Upper lobe of left lung (tissue), 4 donors: ENCODE measurements around the gene PLG.

Experiments used
- CTCF ChIP-seq, 6 experiments: fragments of 450-650 bp in 4 of 6; fragments of 200-600 bp in 2 of 6; sonication (generic) in 2 of 6; IDR thresholded peaks; one replicate each; pipeline ENCODE4 v1.5.1; 2016 to 2019; ENCODE audit warnings: antibody characterized with exemption in 6 of 6
- EP300 ChIP-seq, 4 donors: sonication (generic); formaldehyde crosslinking; IDR thresholded peaks; one replicate each; pipeline ENCODE4 v1.5.1; 2017; ENCODE audit warnings: antibody characterized with exemption in 4 of 4, control low read depth in 2 of 4
- POLR2A ChIP-seq, 4 donors: fragments of 450-650 bp; IDR thresholded peaks; one replicate each; pipeline ENCODE4 v1.5.1; 2016 to 2017; ENCODE audit warnings: antibody characterized with exemption in 4 of 4, mild to moderate bottlenecking in 2 of 4
- POLR2AphosphoS5 ChIP-seq, 2 donors: sonication (generic); formaldehyde crosslinking; IDR thresholded peaks; one replicate each; pipeline ENCODE4 v1.5.1; 2017; ENCODE audit warnings: antibody characterized with exemption in 2 of 2

- no peak for TF ChIP-seq CTCF (IDR thresholded peaks at IDR 0.05)
- no peak for TF ChIP-seq POLR2A (IDR thresholded peaks at IDR 0.05)
- TF ChIP-seq EP300 (IDR thresholded peaks at IDR 0.05): no peak
- no peak for TF ChIP-seq POLR2AphosphoS5 (IDR thresholded peaks at IDR 0.05)
Observed at GRCh38 chr6:160662842-160663241, 39.2 kb upstream of the PLG start.
